ENCODE measurements around the gene TRIP10.
"Not testable (repeated sequence)": the region's sequence is repeated elsewhere in the genome, so short reads cannot be mapped to it uniquely, and the experiment has no call there.

Gene TRIP10

DNA sequence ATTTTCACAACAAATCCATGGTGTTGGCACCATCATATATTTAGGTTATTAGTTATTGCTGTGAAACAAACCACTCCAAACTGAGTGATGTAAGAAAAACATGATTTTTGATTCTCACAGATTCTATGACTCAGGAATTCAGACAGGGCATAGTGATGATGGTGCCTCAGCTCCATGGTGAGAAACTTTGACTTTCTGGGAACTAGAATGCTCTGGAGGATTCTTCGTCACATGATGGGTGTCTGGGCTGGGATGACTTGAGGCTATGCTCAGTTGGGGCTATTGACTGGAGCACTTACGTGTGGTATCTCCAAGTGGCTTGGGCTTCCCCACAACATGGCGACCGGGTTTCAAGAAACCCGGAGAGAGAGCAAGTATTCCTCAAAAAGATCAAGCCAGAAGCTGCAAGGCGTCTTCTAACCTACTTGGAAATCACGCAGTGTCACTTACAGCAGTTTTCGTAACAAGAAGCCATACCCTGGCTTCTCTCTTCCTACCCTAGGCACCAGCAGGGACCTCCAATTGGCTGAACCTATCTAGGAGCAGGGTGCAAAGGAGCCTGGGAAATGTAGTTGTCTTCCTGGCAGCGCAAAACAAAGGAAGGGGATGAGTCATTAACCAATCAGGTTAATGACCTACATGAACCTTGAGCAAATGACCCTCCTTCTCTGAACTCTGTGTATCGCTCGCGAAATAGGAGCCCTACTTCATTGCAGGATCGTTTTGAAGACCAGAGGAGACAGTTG, 55.4 kb downstream of the TRIP10 start:
- Histone ChIP-seq H3K4me2 (ENCODE audit: low read depth, low read length, poor library complexity, severe bottlenecking) (no peak overlapping the region), H3K79me2 (ENCODE audit: insufficient read depth, low read length) (peaks cover 100% of the 10 kb centered on the region), H3K9ac (ENCODE audit: low read depth, low read length, poor library complexity, severe bottlenecking) (no peak overlapping the region), H3K27me3 (ENCODE audit: insufficient read depth, low read length, poor library complexity, severe bottlenecking) (no peaks in the 10 kb centered on the region), H4K20me1 (ENCODE audit: insufficient read depth, low read length, poor library complexity, severe bottlenecking) (peaks cover 62% of the 10 kb centered on the region), H3K9me2 (replicated peaks; ENCODE audit: low read depth, low read length) (no peaks in the 10 kb centered on the region), H3F3A (ENCODE audit: low read depth) (0 out of 2 replicates have a peak, but pooled peaks cover 2% of the 10 kb centered on the region), H2AFZ (ENCODE audit: low read length) (no peak overlapping the region), H3K4me1 (ENCODE audit: insufficient read depth, low read length, poor library complexity, severe bottlenecking) (peaks cover 7% of the 10 kb centered on the region), H3K4me3 (ENCODE audit: low read length, poor library complexity, severe bottlenecking) (no peak overlapping the region), H3K9me3 (ENCODE audit: insufficient read depth, low read depth, low read length) (no peaks in the 10 kb centered on the region; the same call in 1 of the 2 replicates), H3K36me3 (ENCODE audit: insufficient read depth, low read length) (peaks cover 59% of the 10 kb centered on the region)
- TF ChIP-seq EZH2phosphoT487 (IDR thresholded peaks at IDR 0.05; ENCODE audit: borderline replicate concordance) = no peak
- TF ChIP-seq, protein P1, sequence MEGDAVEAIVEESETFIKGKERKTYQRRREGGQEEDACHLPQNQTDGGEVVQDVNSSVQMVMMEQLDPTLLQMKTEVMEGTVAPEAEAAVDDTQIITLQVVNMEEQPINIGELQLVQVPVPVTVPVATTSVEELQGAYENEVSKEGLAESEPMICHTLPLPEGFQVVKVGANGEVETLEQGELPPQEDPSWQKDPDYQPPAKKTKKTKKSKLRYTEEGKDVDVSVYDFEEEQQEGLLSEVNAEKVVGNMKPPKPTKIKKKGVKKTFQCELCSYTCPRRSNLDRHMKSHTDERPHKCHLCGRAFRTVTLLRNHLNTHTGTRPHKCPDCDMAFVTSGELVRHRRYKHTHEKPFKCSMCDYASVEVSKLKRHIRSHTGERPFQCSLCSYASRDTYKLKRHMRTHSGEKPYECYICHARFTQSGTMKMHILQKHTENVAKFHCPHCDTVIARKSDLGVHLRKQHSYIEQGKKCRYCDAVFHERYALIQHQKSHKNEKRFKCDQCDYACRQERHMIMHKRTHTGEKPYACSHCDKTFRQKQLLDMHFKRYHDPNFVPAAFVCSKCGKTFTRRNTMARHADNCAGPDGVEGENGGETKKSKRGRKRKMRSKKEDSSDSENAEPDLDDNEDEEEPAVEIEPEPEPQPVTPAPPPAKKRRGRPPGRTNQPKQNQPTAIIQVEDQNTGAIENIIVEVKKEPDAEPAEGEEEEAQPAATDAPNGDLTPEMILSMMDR (conservative IDR thresholded peaks at IDR 0.05; ENCODE audit: low read length) = no peak

DNA sequence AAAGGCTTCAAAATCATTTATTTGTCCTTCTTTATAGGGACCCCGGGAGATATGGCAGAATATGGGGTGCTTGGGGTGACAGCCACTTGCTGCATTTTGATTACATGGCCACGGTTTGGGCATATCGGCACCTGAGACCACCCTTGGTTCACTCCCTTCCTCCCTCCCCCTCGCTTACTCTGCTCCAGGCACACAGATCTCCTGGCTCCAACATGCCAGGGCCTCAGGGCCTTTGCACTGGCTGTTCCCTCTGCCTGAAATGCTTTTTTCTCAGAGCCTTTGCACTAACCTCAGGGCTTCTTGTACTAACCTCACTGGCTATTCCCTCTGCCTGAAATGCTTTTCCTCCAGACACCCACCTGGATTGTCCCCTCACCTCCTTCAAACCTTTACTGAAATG, 56.8 kb downstream of the TRIP10 start:
- no peaks in the 10 kb centered on the region for H3K9me2 ChIP-seq (replicated peaks; ENCODE audit: low read depth, low read length)
- no peaks in the 10 kb centered on the region for H3K9me3 ChIP-seq (ENCODE audit: insufficient read depth, low read depth, low read length)
- H4K20me1 ChIP-seq (ENCODE audit: insufficient read depth, low read length, poor library complexity, severe bottlenecking) = peaks cover 54% of the 10 kb centered on the region
- peaks cover 98% of the 10 kb centered on the region for H3K79me2 ChIP-seq (ENCODE audit: insufficient read depth, low read length)
- peaks cover 47% of the 10 kb centered on the region for H3K36me3 ChIP-seq (ENCODE audit: insufficient read depth, low read length)
- H3K9ac ChIP-seq (ENCODE audit: low read depth, low read length, poor library complexity, severe bottlenecking) = no peak overlapping the region
- H3K4me1 ChIP-seq (ENCODE audit: insufficient read depth, low read length, poor library complexity, severe bottlenecking) = peaks cover 21% of the 10 kb centered on the region
- no peak overlapping the region for H3K4me2 ChIP-seq (ENCODE audit: low read depth, low read length, poor library complexity, severe bottlenecking)
- TF ChIP-seq, protein P1 (conservative IDR thresholded peaks at IDR 0.05; ENCODE audit: low read length) = no peak
- TF ChIP-seq EZH2phosphoT487 (IDR thresholded peaks at IDR 0.05; ENCODE audit: borderline replicate concordance) = no peak
- no peak overlapping the region for H2AFZ ChIP-seq (ENCODE audit: low read length)
- H3K4me3 ChIP-seq (ENCODE audit: low read length, poor library complexity, severe bottlenecking) = no peak overlapping the region
- no peaks in the 10 kb centered on the region for H3K27me3 ChIP-seq (ENCODE audit: insufficient read depth, low read length, poor library complexity, severe bottlenecking)
- H3F3A ChIP-seq (ENCODE audit: low read depth) = peaks cover 12% of the 10 kb centered on the region; the same call in 1 of the 2 replicates

DNA sequence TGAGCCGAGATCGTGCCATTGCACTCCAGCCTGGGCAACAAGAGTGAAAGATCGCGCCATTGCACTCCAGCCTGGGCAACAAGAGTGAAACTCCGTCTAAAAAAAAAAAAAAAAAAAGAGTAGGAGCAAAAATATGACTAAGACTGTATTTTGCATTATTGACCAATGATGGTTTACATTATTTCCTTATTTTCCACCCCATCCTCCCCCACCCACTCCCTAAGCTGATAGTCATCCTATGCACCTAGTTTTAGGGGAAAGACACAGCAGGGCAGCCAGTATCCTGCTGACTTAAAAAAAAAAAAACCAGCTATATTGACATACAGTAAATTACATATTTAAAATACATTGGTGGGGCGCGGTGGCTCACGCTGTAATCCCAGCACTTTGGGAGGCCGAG, 58.2 kb downstream of the TRIP10 start:
- H3K9me3 ChIP-seq (ENCODE audit: insufficient read depth, low read depth, low read length) = no peaks in the 10 kb centered on the region
- H3F3A ChIP-seq (ENCODE audit: low read depth) = peaks cover 13% of the 10 kb centered on the region; the same call in 1 of the 2 replicates
- no peaks in the 10 kb centered on the region for H3K9me2 ChIP-seq (replicated peaks; ENCODE audit: low read depth, low read length)
- no peak overlapping the region for H3K4me3 ChIP-seq (ENCODE audit: low read length, poor library complexity, severe bottlenecking)
- H3K27me3 ChIP-seq (ENCODE audit: insufficient read depth, low read length, poor library complexity, severe bottlenecking) = no peaks in the 10 kb centered on the region
- H3K79me2 ChIP-seq (ENCODE audit: insufficient read depth, low read length) = peaks cover 85% of the 10 kb centered on the region
- peaks cover 34% of the 10 kb centered on the region for H3K36me3 ChIP-seq (ENCODE audit: insufficient read depth, low read length)
- peaks cover 22% of the 10 kb centered on the region for H3K4me1 ChIP-seq (ENCODE audit: insufficient read depth, low read length, poor library complexity, severe bottlenecking)
- TF ChIP-seq, protein P1 (conservative IDR thresholded peaks at IDR 0.05; ENCODE audit: low read length) = no peak
- no peak for TF ChIP-seq EZH2phosphoT487 (IDR thresholded peaks at IDR 0.05; ENCODE audit: borderline replicate concordance)
- H2AFZ ChIP-seq (ENCODE audit: low read length) = no peak overlapping the region
- no peak overlapping the region for H3K4me2 ChIP-seq (ENCODE audit: low read depth, low read length, poor library complexity, severe bottlenecking)
- peaks cover 41% of the 10 kb centered on the region for H4K20me1 ChIP-seq (ENCODE audit: insufficient read depth, low read length, poor library complexity, severe bottlenecking)
- no peak overlapping the region for H3K9ac ChIP-seq (ENCODE audit: low read depth, low read length, poor library complexity, severe bottlenecking)

DNA sequence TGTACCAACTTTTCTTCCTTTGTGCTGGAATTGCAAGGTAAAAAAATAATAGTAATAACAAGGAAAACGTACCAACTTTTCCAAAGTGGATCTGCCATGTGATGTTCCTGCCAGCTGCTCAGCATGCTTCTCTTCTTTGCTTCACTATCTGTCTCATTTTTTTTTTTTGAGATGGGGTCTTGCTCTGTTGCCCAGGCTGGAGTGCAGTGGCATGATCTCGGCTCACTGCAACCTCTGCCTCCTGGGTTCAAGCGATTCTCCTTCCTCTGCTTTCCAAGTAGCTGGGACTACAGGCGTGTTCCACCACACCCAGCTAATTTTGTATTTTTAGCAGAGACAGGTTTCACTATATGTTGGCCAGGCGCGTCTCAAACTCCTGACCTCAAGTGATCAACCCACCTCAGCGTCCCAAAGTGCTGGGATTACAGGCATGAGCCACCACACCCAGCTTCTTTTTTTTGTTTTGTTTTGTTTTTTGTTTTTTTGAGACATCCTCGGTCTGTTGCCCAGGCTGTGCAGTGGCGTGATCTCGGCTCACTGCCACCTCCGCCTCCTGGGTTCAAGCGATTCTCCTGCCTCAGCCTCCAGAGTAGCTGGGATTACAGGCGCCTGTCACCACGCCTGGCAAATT, 60.8 kb downstream of the TRIP10 start:
- H3K79me2 ChIP-seq (ENCODE audit: insufficient read depth, low read length) = peaks cover 84% of the 10 kb centered on the region
- H3K9me3 ChIP-seq (ENCODE audit: insufficient read depth, low read depth, low read length); H3K9me2 ChIP-seq (replicated peaks; ENCODE audit: low read depth, low read length); H2AFZ ChIP-seq (ENCODE audit: low read length); H3K27me3 ChIP-seq (ENCODE audit: insufficient read depth, low read length, poor library complexity, severe bottlenecking): not testable (repeated sequence)
- peaks cover 18% of the 10 kb centered on the region for H4K20me1 ChIP-seq (ENCODE audit: insufficient read depth, low read length, poor library complexity, severe bottlenecking)
- peaks cover 13% of the 10 kb centered on the region; the same call in 1 of the 2 replicates for H3K36me3 ChIP-seq (ENCODE audit: insufficient read depth, low read length)
- H3K9ac ChIP-seq (ENCODE audit: low read depth, low read length, poor library complexity, severe bottlenecking) = peak overlapping the region; percentile 83
- H3K4me1 ChIP-seq (ENCODE audit: insufficient read depth, low read length, poor library complexity, severe bottlenecking) = peaks cover 33% of the 10 kb centered on the region
- H3K4me2 ChIP-seq (ENCODE audit: low read depth, low read length, poor library complexity, severe bottlenecking) = peak overlapping the region; percentile 91
- H3F3A ChIP-seq (ENCODE audit: low read depth) = peaks cover 17% of the 10 kb centered on the region; the same call in 1 of the 2 replicates
- peak overlapping the region; percentile 73 for H3K4me3 ChIP-seq (ENCODE audit: low read length, poor library complexity, severe bottlenecking)
